Middle frontal gyrus (tissue), 1 donor: ENCODE data around the gene PRRG4.
"Not testable (repeated sequence)": the region's sequence is repeated elsewhere in the genome, so short reads cannot be mapped to it uniquely, and the experiment has no call there.

Experiments used
- DNase-seq: peaks from one replicate; pipeline ENCODE4 v3.0.0-alpha.2; 2015; ENCODE audit warnings: low spot score; ENCODE audit errors: extremely low spot score

PRRG4 gene

DNA sequence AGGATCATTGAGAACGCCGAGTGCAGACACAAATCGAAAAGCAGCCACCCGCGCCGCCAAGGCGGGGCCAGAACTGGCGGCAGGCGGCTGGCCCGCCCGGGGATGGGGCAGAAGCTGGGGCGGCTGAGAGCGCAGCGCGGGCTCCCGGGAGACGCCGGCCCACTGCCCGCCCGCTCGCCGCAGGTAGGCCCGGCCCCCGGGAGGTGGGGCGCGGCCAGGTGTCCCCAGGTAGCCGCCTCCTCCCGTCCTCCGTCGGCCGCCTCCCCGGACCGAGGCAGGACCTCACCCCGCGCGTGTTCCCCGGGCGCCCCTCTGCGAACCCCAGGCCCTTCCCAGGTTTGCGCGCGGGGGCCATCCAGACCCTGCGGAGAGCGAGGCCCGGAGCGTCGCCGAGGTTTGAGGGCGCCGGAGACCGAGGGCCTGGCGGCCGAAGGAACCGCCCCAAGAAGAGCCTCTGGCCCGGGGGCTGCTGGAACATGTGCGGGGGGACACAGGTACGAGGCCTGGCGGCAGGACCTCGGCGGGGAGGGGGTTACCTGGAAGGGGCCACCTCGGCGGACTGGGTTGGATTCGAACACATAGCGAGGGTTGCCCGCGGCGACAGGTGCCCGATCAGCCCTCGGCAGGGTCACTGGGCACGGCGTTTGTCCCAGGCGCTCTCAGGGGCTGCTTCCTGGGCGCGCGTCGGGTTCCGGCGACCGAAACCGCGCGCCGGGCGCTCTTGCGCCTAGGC, at the start of gene PRRG4:
Gene PRRG4 (plus strand): TSS at position 248 of the 733 bp plus-strand sequence. CDS start 603 bp downstream, outside the sequence.
- DNase-seq = no peak

DNA sequence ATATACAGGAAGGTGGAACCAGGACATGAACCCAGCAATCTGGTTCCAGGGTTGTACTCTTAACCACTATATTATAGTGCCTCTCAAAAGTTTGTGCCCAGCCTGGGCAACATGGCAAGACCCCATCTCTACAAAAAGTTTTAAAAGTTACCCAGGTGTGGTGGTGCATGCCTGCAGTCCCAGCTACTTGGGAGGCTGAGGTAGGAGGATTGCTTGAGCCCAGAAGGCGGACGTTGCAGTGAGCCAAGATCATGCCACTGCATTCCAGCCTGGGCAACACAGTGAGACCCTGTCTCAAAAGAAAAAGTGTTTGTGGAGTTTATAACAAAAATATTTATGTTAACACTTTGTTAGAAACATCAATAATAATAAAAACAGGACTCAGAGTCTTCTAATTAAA, 48.9 kb upstream of the PRRG4 start:
- not testable (repeated sequence) for DNase-seq

DNA sequence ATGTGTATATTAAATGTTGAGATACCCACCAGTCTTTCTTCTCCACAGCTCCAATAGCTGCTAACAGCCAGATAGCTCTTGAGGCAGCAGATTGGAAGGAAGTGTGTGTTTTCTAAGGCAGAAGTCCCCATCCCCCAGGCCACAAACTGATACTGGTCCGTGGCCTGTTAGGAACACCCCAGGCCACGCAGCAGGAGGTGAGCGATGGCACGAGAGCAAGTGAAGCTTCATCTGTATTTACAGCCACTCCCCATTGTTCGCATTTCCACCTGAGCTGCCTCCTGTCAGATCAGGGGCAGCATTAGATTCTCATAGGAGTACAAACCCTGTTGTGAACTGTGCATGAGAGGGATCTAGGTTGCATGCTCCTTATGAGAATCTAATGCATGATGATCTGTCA, 48.0 kb upstream of the PRRG4 start:
- DNase-seq = no peak

- DNase-seq = no peak
Observed at GRCh38 chr11:32785262-32785661, 44.5 kb upstream of the PRRG4 start.

- DNase-seq = no peak
Observed at GRCh38 chr11:32786811-32787210, 42.9 kb upstream of the PRRG4 start.

GRCh38 chr11:32790916-32791315, 38.8 kb upstream of the PRRG4 start:
- no peak for DNase-seq

- no peak for DNase-seq
Observed at GRCh38 chr11:32792111-32792947, 37.4 kb upstream of the PRRG4 start.

DNA sequence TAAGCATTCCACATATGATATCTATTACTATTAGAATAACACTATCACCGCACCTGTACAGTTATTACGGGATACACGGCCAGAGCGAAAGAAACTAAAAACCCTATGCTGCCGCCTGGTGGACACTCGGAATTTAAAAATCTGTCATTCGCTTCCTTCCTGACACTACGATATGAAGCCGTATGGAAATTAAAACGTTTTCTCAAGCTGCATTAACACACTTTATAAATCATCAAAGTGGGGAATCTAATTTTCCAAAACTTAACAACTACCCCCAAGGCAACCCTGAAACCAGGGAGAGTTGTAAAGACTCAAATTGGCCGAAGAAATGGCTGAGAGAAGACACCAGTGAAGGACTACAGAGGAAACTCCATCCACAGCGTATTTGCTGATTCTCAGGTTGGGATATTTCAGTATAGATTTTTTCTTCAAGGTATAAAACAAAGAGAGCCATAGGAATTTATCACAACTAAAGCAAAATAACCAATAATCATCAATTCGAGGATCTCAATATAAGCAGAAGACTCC, 36.7 kb upstream of the PRRG4 start:
- peak; percentile 62 for DNase-seq

DNA sequence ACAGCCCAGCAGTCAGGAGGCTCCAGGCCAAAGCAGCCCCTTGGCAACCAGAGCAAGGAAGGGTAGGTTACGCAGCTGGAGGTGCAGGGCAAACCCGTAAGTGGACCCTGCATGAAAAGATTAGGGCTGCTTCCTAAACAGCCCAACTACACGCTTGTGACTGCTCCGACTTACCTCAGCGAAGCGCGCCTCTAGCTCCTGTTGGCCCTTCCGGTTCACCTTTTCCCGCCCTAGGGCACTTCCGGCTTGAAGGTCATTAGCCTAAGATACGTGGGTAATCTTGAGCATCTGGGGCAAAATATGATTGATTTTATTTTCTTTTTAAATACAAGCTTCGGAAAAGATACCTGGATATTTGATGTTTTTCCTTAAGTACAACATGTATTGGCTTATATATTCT, 35.3 kb upstream of the PRRG4 start, which contains the start of gene CCDC73:
Gene CCDC73 (minus strand): TSS at position 224 of the 400 bp plus-strand sequence. CDS start 34,419 bp downstream, outside the sequence.
- DNase-seq = no peak

DNA sequence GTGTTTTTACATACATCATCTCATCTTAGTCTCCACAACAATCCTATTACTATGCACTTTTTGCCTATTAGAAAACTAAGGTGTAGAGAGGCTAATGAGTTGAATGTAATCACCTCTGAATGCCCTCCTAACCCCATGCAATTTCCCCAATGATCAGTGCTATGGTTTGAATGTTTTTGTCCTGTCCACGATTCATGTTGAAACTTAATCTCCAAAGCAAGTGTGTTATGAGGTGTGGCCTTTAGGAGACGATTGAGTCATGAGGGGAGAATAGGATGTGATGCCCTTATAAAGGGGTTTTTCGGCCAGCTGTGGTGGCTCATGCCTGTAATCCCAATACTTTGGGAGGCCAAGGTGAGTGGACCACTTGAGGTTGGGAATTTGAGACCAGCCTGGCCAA, 33.3 kb upstream of the PRRG4 start:
- DNase-seq = no peak

GRCh38 chr11:32809313-32809712, 20.4 kb upstream of the PRRG4 start:
- no peak for DNase-seq

- DNase-seq = no peak
Observed at GRCh38 chr11:32817181-32817851, 12.4 kb upstream of the PRRG4 start.

DNA sequence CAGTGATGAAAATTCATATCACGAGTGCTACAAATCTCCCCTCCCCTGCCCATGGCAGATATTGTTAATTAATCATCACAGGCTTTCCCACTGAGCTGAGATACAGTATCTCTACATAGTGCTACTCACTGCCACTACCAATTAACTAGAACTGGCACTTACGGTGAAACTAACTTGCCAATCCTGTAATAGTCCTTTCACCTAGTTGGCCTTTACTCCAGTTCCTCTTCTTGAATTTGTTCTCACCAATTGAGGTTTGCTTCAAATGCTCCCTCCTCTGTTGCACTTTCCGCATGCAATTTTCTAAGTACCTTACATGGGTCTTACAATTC, 11.9 kb upstream of the PRRG4 start:
- no peak for DNase-seq

DNA sequence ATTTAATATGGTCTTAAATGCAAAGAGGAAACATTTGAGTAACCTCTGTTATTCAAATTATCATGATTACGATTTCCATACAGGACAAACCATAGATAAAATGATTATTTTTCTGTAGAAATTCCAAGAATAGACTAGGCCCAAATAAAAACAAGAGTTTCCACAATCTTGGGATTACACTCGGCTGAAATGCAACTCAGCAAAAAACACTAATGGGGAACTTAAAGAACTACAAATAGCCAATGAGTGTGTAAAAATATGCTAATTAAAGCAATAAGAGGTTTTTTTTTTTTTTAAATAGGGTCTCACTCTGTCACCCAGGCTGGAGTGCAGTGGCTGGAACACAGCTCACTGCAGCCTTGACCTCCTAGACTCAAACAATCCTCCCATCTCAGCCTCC, 10.5 kb upstream of the PRRG4 start:
- no peak for DNase-seq

- no peak for DNase-seq
Observed at GRCh38 chr11:32820497-32820896, 9.2 kb upstream of the PRRG4 start.

GRCh38 chr11:32821517-32821916, 8.2 kb upstream of the PRRG4 start:
- no peak for DNase-seq

GRCh38 chr11:32821917-32822560, 7.7 kb upstream of the PRRG4 start:
- DNase-seq = no peak

DNA sequence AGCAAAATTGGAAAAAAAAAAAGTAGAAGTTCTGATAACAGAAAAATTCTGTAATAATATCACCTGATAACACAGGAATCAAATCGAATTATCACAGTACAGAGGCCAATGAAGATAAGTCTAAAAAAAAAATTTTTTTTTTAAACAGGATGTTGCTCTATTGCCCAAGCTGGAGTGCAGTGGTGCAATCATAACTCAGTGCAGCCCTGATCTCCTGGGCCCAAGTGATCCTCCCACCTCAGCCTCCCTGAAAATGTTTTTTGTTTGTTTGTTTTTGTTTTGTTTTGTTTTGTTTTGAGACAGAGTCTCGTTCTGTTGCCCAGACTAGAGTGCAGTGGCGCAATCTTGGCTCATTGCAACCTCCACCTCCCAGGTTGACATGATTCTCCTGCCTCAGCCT, 6.1 kb upstream of the PRRG4 start:
- DNase-seq = not testable (repeated sequence)

DNA sequence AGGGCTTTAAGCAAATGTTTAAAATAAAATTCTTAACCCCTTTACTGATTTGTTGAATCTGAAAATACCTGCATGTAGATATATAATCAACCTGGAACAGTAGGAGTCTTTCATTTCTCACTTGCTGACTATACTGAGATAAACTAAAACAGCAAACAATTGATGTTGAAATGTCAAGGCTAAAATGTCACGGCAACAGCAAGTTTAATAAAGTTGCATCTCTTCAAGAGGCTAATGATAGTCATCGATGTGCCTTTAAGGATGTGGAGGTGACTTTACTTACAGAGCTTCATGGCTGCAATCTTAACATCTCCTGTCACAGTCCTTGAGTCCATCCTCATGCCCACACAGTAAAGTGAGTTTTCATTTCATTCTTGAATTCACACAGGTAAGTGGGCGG, 3.6 kb upstream of the PRRG4 start:
- DNase-seq = no peak

- no peak for DNase-seq
Observed at GRCh38 chr11:32827276-32827675, 2.5 kb upstream of the PRRG4 start.

- DNase-seq = no peak
Observed at GRCh38 chr11:32829157-32829679, 509 bp upstream of the PRRG4 start.
